Measurements from ENCODE around the gene DIS3L2.
A peak's percentile ranks its signal among the peaks of the same experiment; 100 is the strongest.
"Not testable (repeated sequence)": the region's sequence is repeated elsewhere in the genome, so short reads cannot be mapped to it uniquely, and the experiment has no call there.

DIS3L2 gene

DNA sequence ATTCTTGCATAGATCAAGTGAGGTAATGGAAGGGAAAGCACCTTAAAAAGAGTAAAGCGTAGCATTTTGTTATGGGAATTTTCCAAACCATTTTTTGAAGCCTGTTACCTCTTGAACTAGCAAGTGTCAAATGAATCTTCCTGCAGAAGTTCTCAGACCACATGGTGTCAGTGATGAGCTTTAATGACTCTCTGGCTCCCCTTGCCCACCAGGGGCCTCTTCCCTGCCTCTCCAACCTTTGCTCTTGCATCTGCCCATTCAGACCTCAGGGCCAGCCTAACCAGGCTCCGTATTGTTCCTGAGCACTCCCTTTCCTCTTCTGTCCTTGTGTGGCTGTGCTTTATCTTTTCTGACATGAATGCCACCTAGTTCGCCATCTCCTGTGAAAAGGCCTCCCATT is 155.9 kb downstream of the DIS3L2 start:
- DNase-seq (ENCODE audit: low read depth), result no peak

- no peak for DNase-seq (ENCODE audit: low read depth)
Measured at GRCh38 chr2:232120911-232121310, 159.4 kb downstream of the DIS3L2 start.

- DNase-seq (ENCODE audit: low read depth), result no peak
Measured at GRCh38 chr2:232124309-232124708, 162.8 kb downstream of the DIS3L2 start.

DNA sequence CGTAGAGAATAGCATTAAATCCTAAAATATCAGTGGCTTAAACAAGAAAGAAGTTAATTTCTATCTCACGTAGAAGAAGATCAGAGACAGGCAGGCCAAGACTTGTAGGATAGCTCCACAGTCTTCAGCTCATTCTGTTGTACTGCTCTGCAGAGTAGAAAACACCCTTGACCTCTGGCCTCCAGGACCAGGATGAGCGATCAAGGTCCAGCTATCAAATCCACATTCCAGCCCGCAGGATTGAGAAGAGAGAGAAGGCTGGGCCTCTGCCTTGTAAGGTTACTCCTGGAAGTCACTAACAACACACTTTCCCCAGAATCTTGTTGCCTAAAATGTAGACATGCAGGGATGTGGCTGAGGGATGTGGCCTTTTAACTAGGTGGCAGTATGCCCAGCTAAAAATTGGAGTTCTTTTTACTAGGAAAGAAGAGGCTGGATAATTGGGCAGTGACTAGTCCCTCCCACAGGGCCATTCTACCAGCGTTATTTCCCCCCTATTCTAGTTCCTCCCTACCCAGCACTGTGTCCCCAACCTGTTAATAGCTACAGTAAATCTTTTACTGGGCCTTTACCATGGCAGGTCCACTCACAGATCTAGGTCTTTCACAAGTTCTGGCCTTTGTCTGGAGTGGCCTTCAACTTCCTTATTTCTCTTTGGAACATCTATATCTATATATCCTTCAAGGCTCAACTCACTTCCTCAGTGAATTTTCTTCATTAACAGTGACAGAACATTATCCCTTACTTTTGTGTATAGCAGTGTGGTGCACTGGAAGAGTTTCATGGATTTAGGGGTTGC is 165.0 kb downstream of the DIS3L2 start:
- no peak for DNase-seq (ENCODE audit: low read depth)

GRCh38 chr2:232129483-232129882 is 168.0 kb downstream of the DIS3L2 start:
- DNase-seq (ENCODE audit: low read depth), result no peak

DNA sequence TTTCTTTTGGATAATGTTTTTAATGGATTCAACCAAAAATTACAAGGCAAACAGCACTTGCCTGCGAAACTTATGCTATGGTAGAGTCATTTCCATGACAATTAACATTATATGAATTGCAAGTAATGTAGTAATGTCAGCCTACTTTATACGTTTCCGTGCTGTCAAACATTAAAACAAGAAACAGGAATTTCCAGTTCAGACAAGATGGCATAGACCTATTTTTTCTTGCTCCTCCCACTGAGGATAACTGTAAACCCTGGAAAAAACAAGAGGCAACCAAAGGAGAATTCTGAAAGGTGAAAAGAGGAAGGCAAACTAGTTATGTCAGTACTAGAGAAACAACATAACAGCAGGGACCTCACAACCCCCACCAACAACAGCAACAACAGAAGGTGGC is 170.7 kb downstream of the DIS3L2 start:
- DNase-seq (ENCODE audit: low read depth), result no peak

DNA sequence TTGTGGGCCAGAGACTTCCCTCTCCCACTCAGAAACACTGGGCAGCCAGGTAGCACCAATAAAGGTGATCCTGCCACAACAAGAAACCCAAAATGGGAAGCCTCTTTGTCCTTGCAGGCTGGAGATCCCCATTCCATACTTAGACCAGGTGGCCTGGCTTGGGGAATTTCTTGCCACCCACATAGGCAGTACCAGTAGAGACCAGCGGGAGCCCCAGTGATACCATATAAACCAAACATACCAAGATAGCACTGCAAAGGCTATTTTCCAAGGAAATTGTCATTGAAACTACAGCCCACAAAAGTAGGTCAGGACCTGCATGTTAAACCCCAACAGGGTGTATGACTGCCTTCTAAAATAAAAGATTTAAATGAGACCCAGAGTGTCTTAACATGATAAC is 171.6 kb downstream of the DIS3L2 start:
- DNase-seq (ENCODE audit: low read depth), result no peak

DNA sequence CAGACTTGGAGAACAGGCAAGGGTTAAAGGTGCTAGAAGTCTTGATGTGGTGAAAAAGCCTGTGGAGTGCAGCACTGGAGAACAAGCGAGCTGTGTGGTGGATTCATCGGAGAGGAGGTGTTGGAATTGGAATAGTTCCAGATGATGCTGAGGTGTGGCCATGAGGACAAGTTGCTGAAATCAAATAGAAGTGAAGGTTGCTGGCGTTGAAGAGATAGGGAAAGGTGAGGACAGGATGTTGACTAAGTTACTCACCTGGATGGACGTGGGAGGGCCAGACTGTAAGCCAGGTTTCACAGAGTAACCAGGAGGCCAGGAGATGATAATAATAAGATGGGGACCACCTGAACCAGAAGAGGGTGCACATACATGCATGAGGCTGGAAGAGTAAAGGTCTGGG is 173.4 kb downstream of the DIS3L2 start:
- DNase-seq (ENCODE audit: low read depth), result no peak

GRCh38 chr2:232137356-232138147 is 176.0 kb downstream of the DIS3L2 start:
- DNase-seq (ENCODE audit: low read depth), result no peak

DNA sequence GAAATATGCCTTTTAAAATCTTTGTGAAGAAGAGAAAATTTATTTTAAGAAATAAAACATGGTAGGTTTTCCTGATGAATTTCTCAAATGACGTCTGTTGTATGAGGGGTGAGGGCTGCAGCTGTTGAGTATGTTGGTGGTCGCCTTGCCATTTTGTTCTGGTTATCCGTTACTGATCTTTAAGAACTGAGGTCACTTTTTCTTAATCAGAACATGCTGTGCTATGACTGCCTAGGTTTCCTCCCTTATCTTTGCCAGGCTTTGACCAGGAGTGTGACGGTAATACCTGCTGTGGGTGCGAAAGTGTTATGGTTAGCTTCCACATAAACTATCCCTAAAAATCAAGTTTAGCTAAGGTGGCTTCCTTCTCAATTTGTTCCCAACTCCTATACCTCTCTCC is 176.9 kb downstream of the DIS3L2 start:
- no peak for DNase-seq (ENCODE audit: low read depth)

- DNase-seq (ENCODE audit: low read depth), result no peak
Measured at GRCh38 chr2:232139171-232139594, 177.7 kb downstream of the DIS3L2 start.

DNA sequence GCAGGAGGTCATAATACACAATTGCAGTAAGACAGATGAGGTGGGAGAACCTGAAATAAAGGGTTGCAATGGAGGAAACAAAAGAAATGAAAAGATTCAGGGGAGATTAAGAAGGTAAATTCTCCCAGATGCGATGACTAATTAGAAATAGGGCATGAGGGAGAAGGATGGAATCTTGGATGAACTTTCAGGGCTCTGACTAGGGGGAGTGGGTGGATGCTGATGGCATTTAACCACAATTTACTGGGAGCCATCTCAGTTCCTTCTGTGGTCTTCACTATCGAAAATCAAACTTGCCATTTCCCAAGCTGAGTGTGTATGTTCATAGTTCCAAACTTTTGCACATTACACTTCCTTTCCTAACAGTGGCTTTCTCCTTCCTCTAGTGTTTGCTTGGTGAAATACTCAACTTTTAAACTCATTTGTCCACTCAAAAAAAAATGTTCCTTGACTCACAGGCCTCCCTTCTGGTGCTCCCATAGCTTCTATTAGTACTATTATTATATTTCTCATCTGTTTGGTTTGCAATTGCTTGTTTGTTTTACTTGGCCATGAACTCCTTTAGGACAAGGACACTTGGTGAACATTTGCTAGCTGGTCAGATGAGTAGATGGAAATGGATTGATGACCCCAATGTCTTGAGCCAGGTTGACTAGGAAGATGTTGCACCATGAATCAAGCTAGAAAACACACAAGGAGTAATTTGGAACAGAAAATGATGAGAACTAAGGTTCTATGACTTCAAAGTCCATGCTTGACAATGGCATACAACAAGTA is 178.5 kb downstream of the DIS3L2 start:
- DNase-seq (ENCODE audit: low read depth), result no peak

DNA sequence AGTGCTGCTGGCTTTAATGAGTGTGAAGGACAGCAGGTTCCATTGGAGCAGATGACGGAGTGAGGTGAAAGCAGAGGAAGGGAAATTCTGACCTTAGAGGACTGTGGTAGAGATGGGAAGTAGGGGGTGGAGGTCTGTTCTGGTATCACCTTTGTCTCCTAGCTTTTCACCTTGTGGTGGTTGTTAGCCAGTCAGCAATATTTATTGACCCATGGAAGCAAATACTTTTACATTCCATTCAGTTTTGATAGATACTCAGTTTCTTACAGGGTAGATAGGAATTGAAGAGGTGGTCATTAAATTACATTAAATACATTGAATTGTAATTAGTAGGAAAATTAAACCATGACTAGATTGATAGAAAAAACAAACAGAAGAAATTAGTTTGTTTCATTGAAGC is 180.1 kb downstream of the DIS3L2 start:
- no peak for DNase-seq (ENCODE audit: low read depth)

DNA sequence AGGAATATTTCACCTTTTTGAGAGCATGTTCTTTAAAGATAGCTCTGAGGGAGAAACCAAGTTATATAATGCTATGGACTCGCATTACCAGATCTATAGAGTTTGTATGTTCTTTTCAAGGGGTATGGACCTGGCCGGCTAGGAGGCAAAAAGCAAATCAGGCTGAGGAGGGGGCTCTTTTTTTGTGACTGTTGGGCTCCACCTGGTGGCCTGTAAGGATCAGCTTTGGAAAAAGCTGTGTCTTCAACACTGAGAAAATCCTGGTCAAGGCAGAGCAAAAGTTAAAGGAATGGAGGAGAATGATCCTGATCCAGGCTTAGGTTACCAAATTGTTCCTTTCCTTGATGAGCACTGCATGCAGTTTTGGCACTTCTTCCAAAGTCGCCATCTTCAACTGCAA is 180.5 kb downstream of the DIS3L2 start:
- DNase-seq (ENCODE audit: low read depth), result peak; percentile 8

DNA sequence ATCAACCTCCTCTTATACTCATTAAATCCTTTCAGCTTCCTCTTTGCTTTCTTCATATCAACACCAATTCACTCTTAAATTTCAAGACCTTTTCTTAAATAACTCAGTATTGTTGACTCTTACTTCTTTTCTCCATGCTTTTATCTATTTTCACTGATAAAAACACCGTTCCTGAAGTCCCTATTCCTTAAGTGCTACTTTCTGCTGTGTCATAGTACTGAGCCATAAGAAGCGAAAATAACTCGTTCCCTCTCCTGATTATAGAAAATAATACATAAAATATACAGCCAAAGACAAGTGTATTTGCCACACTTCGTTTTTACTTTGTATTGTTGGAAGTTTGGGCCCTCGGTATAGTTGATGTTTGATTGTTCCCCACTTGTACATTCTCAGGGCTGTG is 181.0 kb downstream of the DIS3L2 start:
- DNase-seq (ENCODE audit: low read depth), result no peak

- no peak for DNase-seq (ENCODE audit: low read depth)
Measured at GRCh38 chr2:232146294-232146693, 184.8 kb downstream of the DIS3L2 start.

GRCh38 chr2:232147440-232148077 is 186.0 kb downstream of the DIS3L2 start:
- no peak for DNase-seq (ENCODE audit: low read depth)

GRCh38 chr2:232162187-232162586 is 200.7 kb downstream of the DIS3L2 start:
- no peak for DNase-seq (ENCODE audit: low read depth)

- no peak for DNase-seq (ENCODE audit: low read depth)
Measured at GRCh38 chr2:232170396-232170795, 208.9 kb downstream of the DIS3L2 start.

DNA sequence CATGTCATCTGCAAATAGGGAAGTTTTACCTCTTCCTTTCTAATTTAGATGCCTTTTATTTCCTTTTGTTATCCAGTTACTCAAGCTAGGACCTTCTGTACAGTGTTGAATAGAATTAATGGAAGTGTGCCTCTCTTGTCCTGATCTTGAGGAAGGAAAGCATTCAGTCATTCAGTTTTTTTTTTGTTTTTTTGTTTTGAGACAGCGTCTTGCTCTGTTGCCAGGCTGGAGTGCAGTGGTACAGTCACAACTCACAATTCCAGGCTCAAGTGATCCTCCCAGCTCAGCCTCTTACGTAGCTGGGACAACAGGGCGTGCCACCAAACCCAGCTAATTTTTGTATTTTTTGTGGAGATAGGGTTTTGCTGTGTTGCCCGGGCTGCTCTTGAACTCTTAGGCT is 213.1 kb downstream of the DIS3L2 start:
- DNase-seq (ENCODE audit: low read depth), result no peak

DNA sequence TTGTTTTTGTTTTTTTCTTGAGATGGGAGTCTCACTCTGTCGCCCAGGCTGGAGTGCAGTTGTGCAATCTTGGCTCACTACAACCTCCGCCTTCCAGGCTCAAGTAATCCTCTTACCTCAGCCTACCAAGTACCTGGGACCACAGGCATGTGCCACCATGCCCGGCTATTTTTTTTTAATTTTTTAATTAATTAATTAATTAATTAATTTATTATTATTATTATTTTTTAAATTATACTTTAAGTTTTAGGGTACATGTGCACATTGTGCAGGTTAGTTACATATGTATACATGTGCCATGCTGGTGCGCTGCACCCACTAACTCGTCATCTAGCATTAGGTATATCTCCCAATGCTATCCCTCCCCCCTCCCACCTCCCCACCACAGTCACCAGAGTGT is 215.1 kb downstream of the DIS3L2 start:
- not testable (repeated sequence) for DNase-seq (ENCODE audit: low read depth)

GRCh38 chr2:232183279-232183678 is 221.8 kb downstream of the DIS3L2 start:
- DNase-seq (ENCODE audit: low read depth), result no peak
